Left renal pelvis (tissue), 4 donors: Measurements from ENCODE around the gene DHX36. TPM values are rescaled to one million over a fixed set of nuclear protein-coding genes. Genes with fewer than 3 reads are reported as not detected.

Experiments used
- DNase-seq, 4 donors: peaks; one replicate each; pipeline ENCODE4 v3.0.0-alpha.2; 2013; ENCODE audit warnings: low read depth in 4 of 4, low spot score in 3 of 4
- polyA plus RNA-seq, 4 donors: library from polyadenylated mRNA; unstranded; fragments of 120-200 nt; gene quantifications; one replicate each; pipeline ENCODE4 v1.2.1, GENCODE V29; 2013; ENCODE audit not compliant: insufficient read length in 4 of 4

DHX36 gene
- polyA plus RNA-seq, 4 donors, result 61.6 to 84.6 (median 78.7) TPM

GRCh38 chr3:154225536-154225935 lies 98.8 kb downstream of the DHX36 start:
- DNase-seq, result no peak

GRCh38 chr3:154224866-154225265 lies 99.4 kb downstream of the DHX36 start:
- no peak for DNase-seq

DNA sequence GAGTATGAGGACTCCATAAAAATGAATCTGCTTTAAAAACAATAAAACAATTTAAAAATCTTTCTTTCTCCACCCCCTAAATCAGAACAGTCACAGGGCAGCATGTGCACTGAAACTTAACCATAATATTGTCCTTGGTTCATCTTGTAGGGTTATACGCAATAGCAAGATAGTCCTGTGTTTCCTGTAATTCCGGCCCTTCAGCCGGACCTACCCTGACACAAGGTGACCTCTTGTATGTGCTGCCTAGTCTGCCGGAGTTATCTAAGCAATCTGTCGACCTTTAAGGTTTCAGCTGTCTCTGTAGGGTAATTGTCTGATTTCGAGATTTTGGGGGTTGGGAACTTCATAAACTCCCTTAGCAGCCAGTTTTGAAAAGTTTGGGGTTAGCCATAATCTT lies 99.9 kb downstream of the DHX36 start:
- no peak for DNase-seq

DNA sequence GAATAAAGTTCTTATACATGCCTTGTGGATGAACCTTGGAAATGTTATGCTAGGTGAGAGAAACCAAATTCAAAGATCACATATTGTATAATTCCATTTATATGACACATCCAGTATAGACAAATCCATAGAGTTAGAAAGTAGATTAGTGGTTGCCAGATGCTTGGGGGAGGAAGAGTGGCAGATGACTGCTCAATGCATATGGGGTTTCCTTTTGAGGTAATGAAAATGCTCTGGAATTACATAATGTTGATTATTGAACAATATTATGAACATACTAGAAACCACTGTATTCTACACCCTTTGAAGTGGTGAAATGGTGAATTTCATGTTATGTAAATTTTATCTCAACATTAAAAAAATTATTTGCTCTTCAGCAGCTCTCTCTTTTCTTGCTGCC lies 100.8 kb downstream of the DHX36 start:
- DNase-seq, result no peak

Other genes with a start within 250 kb of the DHX36 start
- gene ARHGEF26, start 203.1 kb downstream of the DHX36 start, polyA plus RNA-seq, result 10 to 100 TPM; 13.6 to 18.3 (median 16.6) TPM
- gene GPR149, start 105.7 kb upstream of the DHX36 start, polyA plus RNA-seq, result under 1 TPM in 1 of 4 donors, not detected in 3; 0.55 TPM